HEK293T (cell line): ENCODE measurements around the gene ZNF862.

ENCODE experiments used
- BHLHE40 ChIP-seq: fragments of 450-650 bp; IDR thresholded peaks from 2 replicates; pipeline ENCODE4 v1.6.1; 2016; ENCODE audit warnings: mild to moderate bottlenecking, moderate library complexity, borderline replicate concordance
- FOXA1 ChIP-seq: fragments of 450-650 bp; IDR thresholded peaks from 2 replicates; pipeline ENCODE4 v1.6.1; 2016; ENCODE audit warnings: mild to moderate bottlenecking
- FOXK2 ChIP-seq: fragments of 450-650 bp; IDR thresholded peaks from 2 replicates; pipeline ENCODE4 v1.6.1; 2016; ENCODE audit warnings: mild to moderate bottlenecking
- FOXM1 ChIP-seq: fragments of 450-650 bp; IDR thresholded peaks from 2 replicates; pipeline ENCODE4 v1.6.1; 2017; ENCODE audit warnings: mild to moderate bottlenecking, borderline replicate concordance
- HDGF ChIP-seq: fragments of 450-650 bp; IDR thresholded peaks from 2 replicates; pipeline ENCODE4 v1.6.1; 2017; ENCODE audit warnings: antibody characterized with exemption, borderline replicate concordance
- L3MBTL2 ChIP-seq: fragments of 450-650 bp; conservative IDR thresholded peaks from 2 replicates; pipeline ENCODE4 v1.6.1; 2016; ENCODE audit warnings: mild to moderate bottlenecking
- LEF1 ChIP-seq: fragments of 450-650 bp; IDR thresholded peaks from 2 replicates; pipeline ENCODE4 v1.6.1; 2017; ENCODE audit warnings: mild to moderate bottlenecking, borderline replicate concordance
- NFRKB ChIP-seq: fragments of 450-650 bp; IDR thresholded peaks from 2 replicates; pipeline ENCODE4 v1.6.1; 2016; ENCODE audit warnings: mild to moderate bottlenecking, moderate library complexity
- SUZ12 ChIP-seq: fragments of 450-650 bp; IDR thresholded peaks from 2 replicates; pipeline ENCODE4 v1.6.1; 2016; ENCODE audit warnings: mild to moderate bottlenecking
- TARDBP ChIP-seq: fragments of 450-650 bp; IDR thresholded peaks from 2 replicates; pipeline ENCODE4 v1.6.1; 2016
- ZNF384 ChIP-seq: fragments of 450-650 bp; IDR thresholded peaks from 2 replicates; pipeline ENCODE4 v1.6.1; 2016
- TF ChIP-seq, protein P1 (sequence below): fragments of 450-650 bp; IDR thresholded peaks from 2 replicates; pipeline ENCODE4 v1.6.1; 2016

- no peak for TF ChIP-seq HDGF
- TF ChIP-seq BHLHE40: no peak
- no peak for TF ChIP-seq FOXA1
- no peak for TF ChIP-seq LEF1
- no peak for TF ChIP-seq ZNF384
- TF ChIP-seq, protein P1, sequence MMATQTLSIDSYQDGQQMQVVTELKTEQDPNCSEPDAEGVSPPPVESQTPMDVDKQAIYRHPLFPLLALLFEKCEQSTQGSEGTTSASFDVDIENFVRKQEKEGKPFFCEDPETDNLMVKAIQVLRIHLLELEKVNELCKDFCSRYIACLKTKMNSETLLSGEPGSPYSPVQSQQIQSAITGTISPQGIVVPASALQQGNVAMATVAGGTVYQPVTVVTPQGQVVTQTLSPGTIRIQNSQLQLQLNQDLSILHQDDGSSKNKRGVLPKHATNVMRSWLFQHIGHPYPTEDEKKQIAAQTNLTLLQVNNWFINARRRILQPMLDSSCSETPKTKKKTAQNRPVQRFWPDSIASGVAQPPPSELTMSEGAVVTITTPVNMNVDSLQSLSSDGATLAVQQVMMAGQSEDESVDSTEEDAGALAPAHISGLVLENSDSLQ: no peak
- TF ChIP-seq FOXK2: no peak
- TF ChIP-seq FOXM1: no peak
- TF ChIP-seq L3MBTL2: no peak
- TF ChIP-seq TARDBP: no peak
- no peak for TF ChIP-seq SUZ12
- TF ChIP-seq NFRKB: no peak
These were observed 44.9 kb upstream of the ZNF862 start for GRCh38 chr7:149793261-149793660.
